Fibroblast of lung (primary cell): ENCODE measurements around the gene SEMA3D.

Experiments
- EZH2 ChIP-seq: IDR thresholded peaks from 2 replicates; pipeline ENCODE4 v1.5.1; 2012; ENCODE audit warnings: low read length, control low read depth, mild to moderate bottlenecking; ENCODE audit errors: missing control alignments
- TF ChIP-seq, protein P1 (sequence below), 2 donors: IDR thresholded peaks in 1 of 2; conservative IDR thresholded peaks in 1 of 2; 1 replicate in 1 of 2; 2 replicates in 1 of 2; pipeline ENCODE4 v1.5.1; 2011 to 2012; ENCODE audit warnings: low read length in 2 of 2, control low read depth in 1 of 2, inconsistent platforms in 1 of 2, low read depth in 1 of 2, mild to moderate bottlenecking in 1 of 2

DNA sequence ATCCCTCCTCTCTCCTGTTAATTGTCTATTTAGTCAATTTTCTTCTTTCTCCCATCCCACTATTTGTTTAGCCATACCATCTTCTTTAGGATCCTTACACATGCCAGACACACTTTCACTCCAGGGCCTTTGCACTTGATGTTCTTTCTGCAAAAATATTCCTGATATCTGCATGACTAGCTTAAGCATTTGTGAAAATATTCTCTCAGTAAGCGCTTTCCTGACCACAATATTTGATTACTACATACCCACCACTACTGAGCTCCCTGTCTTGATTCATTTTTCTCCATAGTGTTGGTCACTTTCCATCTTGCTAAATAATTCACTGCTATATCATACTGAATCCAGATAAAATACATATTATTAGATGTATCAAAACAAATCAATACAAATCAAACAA is 75.1 kb downstream of the SEMA3D start:
- TF ChIP-seq, protein P1, sequence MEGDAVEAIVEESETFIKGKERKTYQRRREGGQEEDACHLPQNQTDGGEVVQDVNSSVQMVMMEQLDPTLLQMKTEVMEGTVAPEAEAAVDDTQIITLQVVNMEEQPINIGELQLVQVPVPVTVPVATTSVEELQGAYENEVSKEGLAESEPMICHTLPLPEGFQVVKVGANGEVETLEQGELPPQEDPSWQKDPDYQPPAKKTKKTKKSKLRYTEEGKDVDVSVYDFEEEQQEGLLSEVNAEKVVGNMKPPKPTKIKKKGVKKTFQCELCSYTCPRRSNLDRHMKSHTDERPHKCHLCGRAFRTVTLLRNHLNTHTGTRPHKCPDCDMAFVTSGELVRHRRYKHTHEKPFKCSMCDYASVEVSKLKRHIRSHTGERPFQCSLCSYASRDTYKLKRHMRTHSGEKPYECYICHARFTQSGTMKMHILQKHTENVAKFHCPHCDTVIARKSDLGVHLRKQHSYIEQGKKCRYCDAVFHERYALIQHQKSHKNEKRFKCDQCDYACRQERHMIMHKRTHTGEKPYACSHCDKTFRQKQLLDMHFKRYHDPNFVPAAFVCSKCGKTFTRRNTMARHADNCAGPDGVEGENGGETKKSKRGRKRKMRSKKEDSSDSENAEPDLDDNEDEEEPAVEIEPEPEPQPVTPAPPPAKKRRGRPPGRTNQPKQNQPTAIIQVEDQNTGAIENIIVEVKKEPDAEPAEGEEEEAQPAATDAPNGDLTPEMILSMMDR (conservative IDR thresholded peaks at IDR 0.05 in 1 of 2, IDR thresholded peaks at IDR 0.05 in 1 of 2; ENCODE audit: low read depth in 1 of 2, low read length in 2 of 2) = no peak
- no peak for TF ChIP-seq EZH2
